HG02571 (cell line): ENCODE results near the gene TIMM21.

Experiments used
- ATAC-seq: cut with Tn5 transposase; IDR thresholded peaks from one replicate; pipeline ENCODE4 v1.9.1; 2021; ENCODE audit warnings: mild to moderate bottlenecking, moderate library complexity; ENCODE audit not compliant: unreplicated experiment

Gene TIMM21

GRCh38 chr18:74186661-74187060 lies 38.3 kb downstream of the TIMM21 start:
- ATAC-seq, result no peak

- no peak for ATAC-seq
Observed at GRCh38 chr18:74190086-74190485, 41.8 kb downstream of the TIMM21 start.

GRCh38 chr18:74191577-74191976 lies 43.3 kb downstream of the TIMM21 start:
- ATAC-seq, result no peak

- no peak for ATAC-seq
Observed at GRCh38 chr18:74194691-74195090, 46.4 kb downstream of the TIMM21 start.

- peak; percentile 94 for ATAC-seq
Observed at GRCh38 chr18:74196220-74197119, 48.1 kb downstream of the TIMM21 start.

- no peak for ATAC-seq
Observed at GRCh38 chr18:74197705-74198341, 49.5 kb downstream of the TIMM21 start.

- no peak for ATAC-seq
Observed at GRCh38 chr18:74198453-74198852, 50.1 kb downstream of the TIMM21 start.

GRCh38 chr18:74200780-74201179 lies 52.5 kb downstream of the TIMM21 start:
- ATAC-seq, result no peak

- ATAC-seq, result no peak
Observed at GRCh38 chr18:74203811-74204210, 55.5 kb downstream of the TIMM21 start.

GRCh38 chr18:74204526-74205152 lies 56.3 kb downstream of the TIMM21 start:
- ATAC-seq, result no peak
